Mucosa of stomach (tissue), 1 donor: ENCODE measurements around the gene FCHSD1.

ENCODE experiments used
- H3K27me3 ChIP-seq: one replicate; pipeline ENCODE4 v1.7.0; 2013; ENCODE audit warnings: mild to moderate bottlenecking, low read length; ENCODE audit not compliant: control insufficient read depth, insufficient read depth
- H3K36me3 ChIP-seq: one replicate; pipeline ENCODE4 v1.7.0; 2013; ENCODE audit warnings: low read length; ENCODE audit not compliant: control insufficient read depth, insufficient read depth
- H3K4me1 ChIP-seq: one replicate; pipeline ENCODE4 v1.7.0; 2013; ENCODE audit warnings: mild to moderate bottlenecking, low read length; ENCODE audit not compliant: control insufficient read depth, insufficient read depth
- H3K4me3 ChIP-seq: one replicate; pipeline ENCODE4 v1.7.0; 2013; ENCODE audit warnings: low read length
- H3K9ac ChIP-seq: one replicate; pipeline ENCODE4 v1.7.0; 2013; ENCODE audit warnings: mild to moderate bottlenecking, low read length, moderate library complexity
- H3K9me3 ChIP-seq: one replicate; pipeline ENCODE4 v1.7.0; 2013; ENCODE audit warnings: mild to moderate bottlenecking, low read length, moderate library complexity; ENCODE audit not compliant: control insufficient read depth
- donor health status: Pancreatic carcinoma.

Gene FCHSD1

GRCh38 chr5:141650851-141651727 is at the start of gene FCHSD1:
Gene FCHSD1, minus strand, starts transcription at chr5:141651418. Its CDS starts 50 bp downstream, at chr5:141651368.
- no peaks in the 10 kb centered on the region for H3K27me3 ChIP-seq
- H3K9ac ChIP-seq: peak within 1 kb of the TSS; percentile 74
- no peaks in the 10 kb centered on the region for H3K9me3 ChIP-seq
- peaks cover 12% of the 10 kb centered on the region for H3K4me1 ChIP-seq
- H3K4me3 ChIP-seq: peak within 1 kb of the TSS; percentile 62
- no peaks in the 10 kb centered on the region for H3K36me3 ChIP-seq

- Histone ChIP-seq H3K36me3 (no peaks in the 10 kb centered on the region), H3K27me3 (peaks cover 23% of the 10 kb centered on the region), H3K4me1 (peaks cover 8% of the 10 kb centered on the region), H3K9me3 (no peaks in the 10 kb centered on the region), H3K9ac (no peak overlapping the region), H3K4me3 (no peak overlapping the region)
These were observed 46.4 kb upstream of the FCHSD1 start for GRCh38 chr5:141697586-141697985.

DNA sequence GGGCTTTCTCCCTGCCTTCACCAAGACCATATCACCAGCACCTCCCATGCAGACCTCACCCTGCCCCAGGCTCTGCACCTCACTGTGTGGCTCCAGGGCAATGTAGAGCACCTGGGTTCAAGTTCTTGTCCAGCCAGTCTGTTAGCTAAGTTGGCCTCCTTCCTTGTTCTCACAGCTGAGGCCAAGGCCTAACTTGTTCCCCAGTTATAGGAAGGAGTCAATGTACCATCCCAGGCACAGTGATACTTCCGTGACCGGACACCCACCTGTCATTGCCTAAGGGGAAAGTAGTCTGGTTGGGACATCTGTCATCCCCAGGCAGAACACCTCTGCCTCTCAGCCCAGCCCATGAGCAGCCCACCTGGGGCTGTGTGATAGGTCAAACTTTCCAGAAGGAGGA is 45.2 kb upstream of the FCHSD1 start:
- no peak overlapping the region for H3K9ac ChIP-seq
- peaks cover 12% of the 10 kb centered on the region for H3K4me1 ChIP-seq
- H3K9me3 ChIP-seq: no peaks in the 10 kb centered on the region
- no peaks in the 10 kb centered on the region for H3K36me3 ChIP-seq
- H3K27me3 ChIP-seq: peaks cover 19% of the 10 kb centered on the region
- no peak overlapping the region for H3K4me3 ChIP-seq

- Histone ChIP-seq H3K4me1 (peaks cover 12% of the 10 kb centered on the region), H3K27me3 (peaks cover 15% of the 10 kb centered on the region), H3K36me3 (no peaks in the 10 kb centered on the region), H3K4me3 (no peak overlapping the region), H3K9me3 (no peaks in the 10 kb centered on the region), H3K9ac (no peak overlapping the region)
These were observed 44.5 kb upstream of the FCHSD1 start for GRCh38 chr5:141695627-141696215.

GRCh38 chr5:141694479-141694878 is 43.3 kb upstream of the FCHSD1 start:
- no peaks in the 10 kb centered on the region for H3K36me3 ChIP-seq
- H3K4me3 ChIP-seq: no peak overlapping the region
- no peaks in the 10 kb centered on the region for H3K9me3 ChIP-seq
- peaks cover 9% of the 10 kb centered on the region for H3K27me3 ChIP-seq
- H3K9ac ChIP-seq: no peak overlapping the region
- H3K4me1 ChIP-seq: peaks cover 12% of the 10 kb centered on the region

- H3K4me1 ChIP-seq: peaks cover 12% of the 10 kb centered on the region
- no peaks in the 10 kb centered on the region for H3K36me3 ChIP-seq
- H3K4me3 ChIP-seq: no peak overlapping the region
- no peaks in the 10 kb centered on the region for H3K9me3 ChIP-seq
- no peak overlapping the region for H3K9ac ChIP-seq
- H3K27me3 ChIP-seq: peaks cover 11% of the 10 kb centered on the region
These were observed 41.9 kb upstream of the FCHSD1 start for GRCh38 chr5:141692919-141693725.

DNA sequence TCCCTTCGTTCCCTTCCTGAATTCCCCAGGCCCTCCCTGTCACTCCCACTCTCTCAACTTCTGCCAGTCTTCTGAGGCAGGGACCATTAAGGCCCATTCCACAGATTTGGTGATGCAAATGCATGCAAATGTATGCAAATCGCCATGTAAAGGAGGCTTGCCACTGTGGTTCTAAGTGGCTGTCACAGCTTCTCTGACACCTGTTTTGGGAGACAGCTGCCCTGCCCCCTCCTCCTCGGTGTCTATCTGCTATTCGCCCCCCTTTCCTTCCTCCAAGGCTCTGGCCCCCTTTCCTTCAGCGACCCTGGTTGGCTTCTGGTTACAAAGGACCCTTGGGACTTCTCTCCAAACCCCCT is 41.3 kb upstream of the FCHSD1 start:
- Histone ChIP-seq H3K9me3 (no peaks in the 10 kb centered on the region), H3K27me3 (peaks cover 11% of the 10 kb centered on the region), H3K4me3 (peak overlapping the region; percentile 14), H3K4me1 (peaks cover 12% of the 10 kb centered on the region), H3K36me3 (no peaks in the 10 kb centered on the region), H3K9ac (no peak overlapping the region)

- Histone ChIP-seq H3K4me1 (peaks cover 12% of the 10 kb centered on the region), H3K9ac (no peak overlapping the region), H3K27me3 (peaks cover 11% of the 10 kb centered on the region), H3K36me3 (no peaks in the 10 kb centered on the region), H3K4me3 (peak overlapping the region; percentile 14), H3K9me3 (no peaks in the 10 kb centered on the region)
These were observed 40.8 kb upstream of the FCHSD1 start for GRCh38 chr5:141691867-141692532.

DNA sequence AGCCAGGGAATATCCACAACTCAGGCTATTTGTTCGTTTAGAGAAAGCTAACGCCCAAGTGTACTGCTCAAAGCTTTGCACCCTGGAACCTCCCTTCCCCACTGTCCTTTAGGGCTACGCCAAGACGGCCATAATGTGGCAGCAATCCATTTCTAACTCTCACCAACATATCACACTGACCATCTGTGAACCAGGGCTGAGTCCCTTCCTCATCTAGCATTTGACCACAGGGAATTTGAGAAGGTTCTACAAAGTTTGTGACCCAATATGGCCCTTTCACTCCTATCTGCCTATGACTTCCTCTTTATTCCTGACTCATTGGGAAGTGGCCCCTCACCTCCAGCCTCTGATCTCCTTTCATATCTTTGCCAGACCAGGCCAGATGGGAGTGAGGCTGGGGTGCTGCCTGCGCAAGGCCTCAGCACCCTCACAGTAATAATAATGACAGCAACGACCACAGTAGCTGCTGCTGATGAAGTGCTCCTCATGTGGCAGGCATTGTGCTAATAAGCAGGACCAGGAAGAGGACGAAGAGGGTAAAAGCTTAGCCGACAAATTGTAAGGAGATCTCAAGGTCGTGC is 40.2 kb upstream of the FCHSD1 start:
- Histone ChIP-seq H3K9ac (no peak overlapping the region), H3K4me1 (peaks cover 12% of the 10 kb centered on the region), H3K4me3 (no peak overlapping the region), H3K27me3 (peaks cover 11% of the 10 kb centered on the region), H3K36me3 (no peaks in the 10 kb centered on the region), H3K9me3 (no peaks in the 10 kb centered on the region)

DNA sequence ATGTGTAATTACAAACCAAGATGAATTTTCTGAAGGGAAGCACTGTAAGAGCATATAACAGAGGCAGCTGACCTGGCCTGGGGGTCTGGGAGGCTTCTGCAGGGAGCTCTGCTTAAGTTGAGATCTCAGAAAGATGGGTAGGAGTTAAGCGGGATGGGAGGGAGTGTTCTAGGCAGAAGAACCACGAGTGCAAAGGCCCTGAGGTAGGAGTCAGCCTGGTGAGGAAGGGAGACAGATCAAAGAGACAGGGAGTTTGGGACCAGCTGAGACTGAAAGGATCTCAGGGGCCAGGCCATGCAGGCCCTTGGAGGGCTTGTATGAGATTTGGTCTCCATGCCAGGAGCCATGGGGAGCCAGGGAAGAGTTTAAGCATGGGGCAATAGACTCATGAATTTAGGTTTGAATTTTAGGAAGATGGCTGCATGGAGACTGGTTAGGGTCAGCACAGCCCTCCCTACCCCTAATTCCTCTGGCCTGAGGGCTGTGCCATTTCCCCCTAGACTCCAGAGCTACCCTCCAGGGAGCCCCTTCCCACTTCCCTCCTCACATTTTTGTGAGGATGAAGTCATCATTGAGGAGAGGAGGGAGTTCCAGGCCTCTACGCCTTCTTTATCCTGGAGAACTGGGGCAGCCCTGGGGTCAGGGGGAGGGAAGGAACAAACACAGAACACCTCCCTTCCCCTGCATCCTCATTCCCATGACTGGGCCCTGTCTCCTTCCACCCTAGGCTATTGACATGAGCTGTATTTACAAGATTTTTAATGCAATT is 35.6 kb upstream of the FCHSD1 start:
- H3K27me3 ChIP-seq: peaks cover 11% of the 10 kb centered on the region
- no peak overlapping the region for H3K9ac ChIP-seq
- no peaks in the 10 kb centered on the region for H3K9me3 ChIP-seq
- peaks cover 7% of the 10 kb centered on the region for H3K4me1 ChIP-seq
- no peaks in the 10 kb centered on the region for H3K36me3 ChIP-seq
- no peak overlapping the region for H3K4me3 ChIP-seq

DNA sequence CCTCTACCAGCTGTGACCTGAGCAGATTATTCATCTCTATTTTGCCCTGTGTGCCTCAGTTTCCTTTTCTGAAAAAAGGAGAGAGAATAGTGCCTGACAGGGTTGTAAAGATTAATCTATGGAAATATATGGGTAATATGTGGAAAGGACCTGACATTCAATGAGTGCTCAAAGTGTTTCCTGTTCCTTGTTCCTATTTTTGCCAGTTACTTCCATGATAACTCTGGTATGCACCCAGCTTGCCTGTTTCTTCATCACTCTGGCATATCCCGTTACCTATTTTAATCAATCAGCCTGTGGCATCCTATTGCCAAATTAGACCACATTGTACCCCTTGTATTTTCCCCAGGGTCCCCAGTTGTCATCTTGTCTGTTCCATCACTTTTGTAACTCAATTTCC is 34.4 kb upstream of the FCHSD1 start:
- H3K4me1 ChIP-seq: peaks cover 19% of the 10 kb centered on the region
- no peak overlapping the region for H3K9ac ChIP-seq
- peaks cover 5% of the 10 kb centered on the region for H3K27me3 ChIP-seq
- H3K4me3 ChIP-seq: no peak overlapping the region
- no peaks in the 10 kb centered on the region for H3K9me3 ChIP-seq
- H3K36me3 ChIP-seq: no peaks in the 10 kb centered on the region
